ENCODE results near the gene CACNA2D1.

CACNA2D1 gene

DNA sequence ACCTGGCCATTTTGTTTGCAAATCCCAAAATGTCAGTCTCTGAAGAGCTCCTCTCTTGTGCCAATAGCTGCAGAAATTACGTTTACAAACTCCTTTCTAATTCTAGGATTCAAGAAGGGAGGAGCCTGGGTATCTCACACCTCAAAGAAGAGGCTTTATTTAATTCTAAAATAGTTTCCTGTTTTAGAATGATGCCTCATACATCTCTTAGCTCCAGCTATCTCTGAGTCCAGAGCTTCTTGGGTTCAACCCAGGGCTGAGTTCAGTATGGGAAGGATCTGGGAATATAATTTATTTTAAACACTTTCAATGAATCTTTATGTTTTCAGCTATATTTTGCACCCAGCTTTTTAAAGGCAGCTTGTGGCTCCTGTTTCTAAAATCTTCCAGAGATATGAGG lies 150.1 kb downstream of the CACNA2D1 start:
- Histone ChIP-seq H3K4me2 (ENCODE audit: low read length) (no peak overlapping the region), H3K36me3 (ENCODE audit: control insufficient read depth, insufficient read depth, low read length) (no peaks in the 10 kb centered on the region), H2AFZ (no peak overlapping the region), H3K9ac (no peak overlapping the region), H3K4me1 (no peaks in the 10 kb centered on the region), H3K27me3 (ENCODE audit: control insufficient read depth, insufficient read depth, low read length) (no peaks in the 10 kb centered on the region), H3K9me3 (ENCODE audit: control insufficient read depth, low read length) (no peaks in the 10 kb centered on the region), H3K79me2 (no peaks in the 10 kb centered on the region), H3K4me3 (ENCODE audit: low read depth, low read length) (no peak overlapping the region), H3K27ac (no peak overlapping the region)
- TF ChIP-seq, protein P1, sequence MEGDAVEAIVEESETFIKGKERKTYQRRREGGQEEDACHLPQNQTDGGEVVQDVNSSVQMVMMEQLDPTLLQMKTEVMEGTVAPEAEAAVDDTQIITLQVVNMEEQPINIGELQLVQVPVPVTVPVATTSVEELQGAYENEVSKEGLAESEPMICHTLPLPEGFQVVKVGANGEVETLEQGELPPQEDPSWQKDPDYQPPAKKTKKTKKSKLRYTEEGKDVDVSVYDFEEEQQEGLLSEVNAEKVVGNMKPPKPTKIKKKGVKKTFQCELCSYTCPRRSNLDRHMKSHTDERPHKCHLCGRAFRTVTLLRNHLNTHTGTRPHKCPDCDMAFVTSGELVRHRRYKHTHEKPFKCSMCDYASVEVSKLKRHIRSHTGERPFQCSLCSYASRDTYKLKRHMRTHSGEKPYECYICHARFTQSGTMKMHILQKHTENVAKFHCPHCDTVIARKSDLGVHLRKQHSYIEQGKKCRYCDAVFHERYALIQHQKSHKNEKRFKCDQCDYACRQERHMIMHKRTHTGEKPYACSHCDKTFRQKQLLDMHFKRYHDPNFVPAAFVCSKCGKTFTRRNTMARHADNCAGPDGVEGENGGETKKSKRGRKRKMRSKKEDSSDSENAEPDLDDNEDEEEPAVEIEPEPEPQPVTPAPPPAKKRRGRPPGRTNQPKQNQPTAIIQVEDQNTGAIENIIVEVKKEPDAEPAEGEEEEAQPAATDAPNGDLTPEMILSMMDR (IDR thresholded peaks at IDR 0.05): no peak

DNA sequence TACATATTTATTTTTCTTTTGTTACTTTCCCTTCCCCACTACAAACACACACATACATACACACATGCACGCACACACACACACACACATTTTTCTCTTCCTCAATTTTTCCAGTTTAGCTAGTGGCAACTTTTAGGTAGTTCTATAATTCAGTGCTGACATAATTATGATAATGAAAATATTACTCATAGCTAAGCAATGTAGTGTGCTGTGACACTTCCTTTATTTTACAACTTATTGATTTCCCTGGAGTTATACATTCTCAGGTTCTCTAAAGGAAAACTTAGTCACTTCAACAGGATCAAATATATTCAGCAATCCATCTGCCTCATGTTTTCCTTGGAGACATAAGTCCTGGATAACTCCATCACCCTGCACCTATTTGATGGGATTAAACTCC lies 151.6 kb downstream of the CACNA2D1 start:
- Histone ChIP-seq H2AFZ (no peak overlapping the region), H3K36me3 (ENCODE audit: control insufficient read depth, insufficient read depth, low read length) (no peaks in the 10 kb centered on the region), H3K4me2 (ENCODE audit: low read length) (no peak overlapping the region), H3K4me3 (ENCODE audit: low read depth, low read length) (no peak overlapping the region), H3K27me3 (ENCODE audit: control insufficient read depth, insufficient read depth, low read length) (no peaks in the 10 kb centered on the region), H3K27ac (no peak overlapping the region), H3K79me2 (no peaks in the 10 kb centered on the region), H3K4me1 (no peaks in the 10 kb centered on the region), H3K9me3 (ENCODE audit: control insufficient read depth, low read length) (no peaks in the 10 kb centered on the region), H3K9ac (no peak overlapping the region)
- TF ChIP-seq, protein P1 (IDR thresholded peaks at IDR 0.05): no peak

DNA sequence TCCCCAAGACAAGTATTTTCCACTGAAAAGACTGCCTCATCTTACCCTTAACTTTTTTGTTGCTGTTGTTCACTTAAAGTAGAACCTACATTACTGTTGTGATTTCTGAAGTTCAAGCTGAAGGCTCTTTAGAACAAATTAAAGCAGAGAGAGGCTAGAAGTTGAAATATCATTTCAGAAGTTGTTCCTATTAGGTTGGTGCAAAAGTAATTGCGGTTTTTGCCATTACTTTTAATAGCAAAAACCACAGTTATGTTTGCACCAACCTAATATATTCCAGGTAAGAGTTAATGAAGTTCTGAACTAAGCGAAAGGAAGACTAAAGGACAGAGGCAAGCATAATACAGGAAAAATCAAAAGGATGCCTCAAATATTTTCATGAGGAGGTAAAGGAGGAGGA lies 153.7 kb downstream of the CACNA2D1 start:
- Histone ChIP-seq H3K9ac (no peak overlapping the region), H3K4me2 (ENCODE audit: low read length) (no peak overlapping the region), H3K79me2 (no peaks in the 10 kb centered on the region), H3K4me1 (no peaks in the 10 kb centered on the region), H3K27ac (no peak overlapping the region), H3K4me3 (ENCODE audit: low read depth, low read length) (no peak overlapping the region), H3K27me3 (ENCODE audit: control insufficient read depth, insufficient read depth, low read length) (no peaks in the 10 kb centered on the region), H3K9me3 (ENCODE audit: control insufficient read depth, low read length) (no peaks in the 10 kb centered on the region), H3K36me3 (ENCODE audit: control insufficient read depth, insufficient read depth, low read length) (no peaks in the 10 kb centered on the region), H2AFZ (no peak overlapping the region)
- TF ChIP-seq, protein P1 (IDR thresholded peaks at IDR 0.05): no peak

DNA sequence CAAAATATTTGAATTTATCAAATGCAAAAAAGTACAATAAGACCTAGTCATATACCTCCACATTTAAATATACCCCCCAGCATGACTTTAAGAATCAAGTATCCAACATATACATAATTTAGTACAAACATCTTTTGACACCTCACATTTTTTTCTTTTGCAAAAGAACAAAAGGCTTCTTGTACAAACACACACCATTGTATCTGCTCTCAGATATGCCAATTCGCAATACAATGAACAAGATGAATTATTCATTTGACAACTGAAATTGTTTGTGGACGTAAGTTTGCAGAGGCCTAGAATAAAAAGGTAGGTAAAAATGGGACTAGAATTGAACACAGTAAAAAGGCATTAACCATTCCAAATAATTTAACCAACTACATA lies 154.4 kb downstream of the CACNA2D1 start:
- Histone ChIP-seq H3K4me1 (no peaks in the 10 kb centered on the region), H2AFZ (no peak overlapping the region), H3K9me3 (ENCODE audit: control insufficient read depth, low read length) (no peaks in the 10 kb centered on the region), H3K4me3 (ENCODE audit: low read depth, low read length) (no peak overlapping the region), H3K27ac (no peak overlapping the region), H3K36me3 (ENCODE audit: control insufficient read depth, insufficient read depth, low read length) (no peaks in the 10 kb centered on the region), H3K27me3 (ENCODE audit: control insufficient read depth, insufficient read depth, low read length) (no peaks in the 10 kb centered on the region), H3K79me2 (no peaks in the 10 kb centered on the region), H3K4me2 (ENCODE audit: low read length) (no peak overlapping the region), H3K9ac (no peak overlapping the region)
- TF ChIP-seq, protein P1 (IDR thresholded peaks at IDR 0.05): no peak

DNA sequence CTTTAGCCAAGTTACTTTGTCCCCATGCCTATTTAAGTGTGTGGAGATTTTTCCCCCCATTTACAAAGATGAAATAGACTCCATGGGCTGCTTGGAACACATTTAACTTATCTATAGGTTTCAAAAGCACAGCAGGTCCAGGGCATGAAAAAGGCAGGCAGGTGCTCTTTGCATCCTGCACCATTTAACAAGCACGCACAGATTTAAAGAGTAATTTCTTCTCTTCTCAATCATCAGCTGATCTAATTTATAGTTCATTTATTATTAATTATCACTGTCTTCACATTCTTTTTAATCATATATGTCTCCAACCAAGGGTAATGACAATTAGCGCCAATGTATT lies 156.8 kb downstream of the CACNA2D1 start:
- Histone ChIP-seq H3K27ac (no peak overlapping the region), H3K4me3 (ENCODE audit: low read depth, low read length) (no peak overlapping the region), H2AFZ (no peak overlapping the region), H3K9ac (no peak overlapping the region), H3K9me3 (ENCODE audit: control insufficient read depth, low read length) (no peaks in the 10 kb centered on the region), H3K4me2 (ENCODE audit: low read length) (no peak overlapping the region), H3K27me3 (ENCODE audit: control insufficient read depth, insufficient read depth, low read length) (no peaks in the 10 kb centered on the region), H3K4me1 (no peaks in the 10 kb centered on the region), H3K36me3 (ENCODE audit: control insufficient read depth, insufficient read depth, low read length) (no peaks in the 10 kb centered on the region), H3K79me2 (no peaks in the 10 kb centered on the region)
- TF ChIP-seq, protein P1 (IDR thresholded peaks at IDR 0.05): no peak

Data from parathyroid adenoma (tissue), 2 donors.